HL-60/S4 (cell line): ENCODE measurements around the gene SNCA.

Source experiments
- in situ Hi-C: fragments of 300-500 bp; cut with MboI; formaldehyde crosslinking; loops from 2 replicates; pipeline ENCODE4 v1.14.3; 2022; ENCODE audit warnings: low sequenced_read_pairs

SNCA gene

GRCh38 chr4:89712827-89713226 is 124.1 kb downstream of the SNCA start:
- in situ Hi-C loops: no loop called here

GRCh38 chr4:89712141-89712540 is 124.8 kb downstream of the SNCA start:
- in situ Hi-C loops: no loop called here

GRCh38 chr4:89708903-89709421 is 128.0 kb downstream of the SNCA start:
- in situ Hi-C loops: no loop called here

- in situ Hi-C loops: no loop called here
These were observed 129.5 kb downstream of the SNCA start for GRCh38 chr4:89707467-89707866.

GRCh38 chr4:89704651-89705395 is 132.1 kb downstream of the SNCA start:
- in situ Hi-C loops: no loop called here

GRCh38 chr4:89703829-89704590 is 133.0 kb downstream of the SNCA start:
- in situ Hi-C loops: no loop called here

GRCh38 chr4:89700766-89701423 is 136.1 kb downstream of the SNCA start:
- in situ Hi-C loops: no loop called here

- in situ Hi-C loops: no loop called here
These were observed 151.3 kb downstream of the SNCA start for GRCh38 chr4:89685690-89686089.

GRCh38 chr4:89685277-89685676 is 151.7 kb downstream of the SNCA start:
- in situ Hi-C loops: no loop called here

GRCh38 chr4:89684536-89684935 is 152.4 kb downstream of the SNCA start:
- in situ Hi-C loops: no loop called here

- in situ Hi-C loops: no loop called here
These were observed 154.2 kb downstream of the SNCA start for GRCh38 chr4:89682808-89683207.

- in situ Hi-C loops: no loop called here
These were observed 155.3 kb downstream of the SNCA start for GRCh38 chr4:89681671-89682070.

GRCh38 chr4:89681219-89681618 is 155.7 kb downstream of the SNCA start:
- in situ Hi-C loops: no loop called here

- in situ Hi-C loops: no loop called here
These were observed 162.0 kb downstream of the SNCA start for GRCh38 chr4:89674876-89675459.
